Femur (tissue), 1 donor: ENCODE measurements around the gene KRTAP5-3.

Source experiments
- DNase-seq: peaks from one replicate; pipeline ENCODE4 v3.0.0-alpha.2; 2017

The KRTAP5-3 gene

GRCh38 chr11:1563149-1563638, 45.1 kb downstream of the KRTAP5-3 start:
- DNase-seq, result no peak

DNA sequence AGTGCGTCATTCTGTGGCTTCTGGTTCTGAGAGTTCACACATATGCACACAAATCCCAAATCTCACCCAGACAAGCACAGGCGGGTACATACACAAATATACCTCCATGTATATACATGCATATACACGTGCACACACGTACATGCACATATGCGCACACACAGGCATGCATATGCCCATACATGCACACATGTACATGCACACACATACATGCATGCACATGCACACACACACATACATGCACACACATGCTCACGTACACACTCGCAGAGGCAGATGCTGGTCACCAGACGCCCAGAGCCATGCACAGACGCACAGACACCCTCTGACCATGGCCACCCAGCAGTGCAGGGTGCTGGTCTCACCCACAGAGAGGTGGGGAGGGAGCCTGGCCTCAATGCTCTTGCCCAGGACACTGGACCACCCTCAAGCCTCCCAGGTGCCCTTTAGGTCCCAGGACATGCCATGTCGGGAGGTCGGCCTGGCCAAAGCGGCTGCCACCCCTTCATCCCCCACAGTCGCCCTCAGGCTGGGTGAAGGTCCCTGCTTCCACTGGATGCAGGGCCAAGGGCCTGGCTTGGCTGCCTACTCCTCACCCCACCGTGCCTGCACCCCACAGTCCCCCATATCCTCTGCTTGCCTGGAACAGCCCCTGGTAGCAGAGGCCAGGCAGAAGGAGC, 45.7 kb downstream of the KRTAP5-3 start:
- DNase-seq, result no peak

DNA sequence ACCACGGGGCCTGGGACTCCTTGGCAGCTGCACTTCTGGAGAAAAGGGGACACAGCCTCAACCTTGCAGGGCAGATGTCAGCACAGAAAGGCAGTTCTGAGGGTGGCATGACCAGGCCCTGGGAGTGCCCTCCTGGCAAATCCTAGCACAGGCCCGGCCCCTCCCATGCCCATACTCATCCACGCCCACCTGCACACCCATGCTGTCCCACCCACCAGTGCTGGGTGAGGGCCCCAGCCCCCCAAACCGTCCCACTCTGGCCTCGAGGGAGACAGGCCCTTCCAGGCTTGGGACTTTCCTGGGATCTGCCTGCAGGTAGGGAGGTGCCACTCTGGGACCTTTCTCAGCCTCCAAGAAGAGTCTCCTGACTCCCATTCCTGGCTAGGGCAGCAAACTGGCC, 46.3 kb downstream of the KRTAP5-3 start:
- DNase-seq, result no peak

- DNase-seq, result no peak
Observed at GRCh38 chr11:1561266-1561665, 47.0 kb downstream of the KRTAP5-3 start.

GRCh38 chr11:1560649-1561251, 47.5 kb downstream of the KRTAP5-3 start:
- no peak for DNase-seq

DNA sequence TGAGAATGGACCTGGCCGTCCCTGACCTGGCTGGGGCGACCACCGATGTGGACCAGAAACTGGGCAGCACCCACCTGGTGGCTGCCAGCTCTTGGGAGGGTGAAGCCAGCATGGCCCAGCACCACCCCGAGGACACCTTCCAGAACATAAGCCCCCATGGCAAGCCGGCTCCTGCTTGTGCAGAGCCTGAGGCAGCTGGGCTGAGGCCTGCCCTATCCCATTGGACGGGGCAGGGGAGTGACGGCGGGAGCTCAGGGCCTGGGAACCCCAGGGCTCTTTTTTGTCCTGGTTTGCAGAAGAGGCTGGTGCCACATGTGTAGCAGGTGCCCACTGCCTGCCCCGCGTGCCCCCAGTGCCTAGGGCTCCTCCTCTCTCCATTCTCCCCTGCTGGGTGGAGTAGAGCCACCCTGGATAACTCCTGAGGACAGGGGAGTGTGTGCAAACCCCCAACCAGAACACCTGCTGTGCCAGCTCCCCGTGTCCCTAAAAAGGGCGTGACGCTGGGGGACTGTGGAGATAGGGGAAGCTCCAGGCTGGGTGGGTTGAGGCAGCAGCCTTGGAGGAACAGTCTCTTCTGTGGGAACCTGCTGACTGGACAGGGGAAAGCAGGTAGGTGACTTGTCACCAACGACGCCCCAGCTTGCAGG, 48.1 kb downstream of the KRTAP5-3 start:
- no peak for DNase-seq

DNA sequence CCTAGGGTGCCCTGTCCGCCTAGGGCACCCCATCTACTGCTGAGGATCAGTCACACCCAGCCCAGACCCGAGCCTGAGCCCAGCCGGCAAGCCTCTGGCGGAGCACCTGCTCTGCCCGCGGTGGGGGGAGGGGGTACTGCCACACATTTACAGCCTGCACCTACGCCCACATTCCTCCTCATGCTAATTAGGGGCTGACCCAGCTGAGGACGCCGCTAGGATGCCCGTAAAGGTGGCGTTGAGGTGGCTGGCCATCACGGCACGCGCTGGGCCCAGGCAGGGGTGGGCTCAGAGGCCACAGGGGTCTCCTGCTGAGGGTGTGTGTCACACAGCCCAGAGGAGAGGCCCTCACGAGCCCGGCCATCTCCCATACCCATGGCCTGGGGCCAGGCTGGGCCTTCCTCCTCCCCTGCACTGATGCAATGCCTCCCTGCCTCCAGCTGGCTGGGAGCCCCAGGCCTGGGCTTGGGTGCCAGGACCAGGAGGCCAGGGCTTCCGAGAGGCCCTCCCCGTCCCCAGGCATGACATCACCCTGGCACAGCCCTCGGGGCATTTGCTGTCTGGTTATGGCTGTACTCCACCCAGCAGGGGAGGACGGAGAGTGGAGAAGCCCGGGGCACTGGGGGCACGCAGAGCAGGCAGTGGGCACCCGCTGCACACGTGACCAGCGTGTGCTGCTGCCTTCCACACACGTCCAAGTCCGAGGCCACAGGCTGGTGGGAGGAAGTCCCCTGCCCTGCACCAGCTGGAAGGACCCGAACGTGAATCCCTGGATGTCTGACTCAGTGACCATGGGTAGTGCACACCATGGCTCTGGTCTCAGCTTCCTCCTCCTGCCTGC, 48.9 kb downstream of the KRTAP5-3 start:
- DNase-seq, result peak; percentile 89

- DNase-seq, result no peak
Observed at GRCh38 chr11:1558775-1559110, 49.5 kb downstream of the KRTAP5-3 start.

DNA sequence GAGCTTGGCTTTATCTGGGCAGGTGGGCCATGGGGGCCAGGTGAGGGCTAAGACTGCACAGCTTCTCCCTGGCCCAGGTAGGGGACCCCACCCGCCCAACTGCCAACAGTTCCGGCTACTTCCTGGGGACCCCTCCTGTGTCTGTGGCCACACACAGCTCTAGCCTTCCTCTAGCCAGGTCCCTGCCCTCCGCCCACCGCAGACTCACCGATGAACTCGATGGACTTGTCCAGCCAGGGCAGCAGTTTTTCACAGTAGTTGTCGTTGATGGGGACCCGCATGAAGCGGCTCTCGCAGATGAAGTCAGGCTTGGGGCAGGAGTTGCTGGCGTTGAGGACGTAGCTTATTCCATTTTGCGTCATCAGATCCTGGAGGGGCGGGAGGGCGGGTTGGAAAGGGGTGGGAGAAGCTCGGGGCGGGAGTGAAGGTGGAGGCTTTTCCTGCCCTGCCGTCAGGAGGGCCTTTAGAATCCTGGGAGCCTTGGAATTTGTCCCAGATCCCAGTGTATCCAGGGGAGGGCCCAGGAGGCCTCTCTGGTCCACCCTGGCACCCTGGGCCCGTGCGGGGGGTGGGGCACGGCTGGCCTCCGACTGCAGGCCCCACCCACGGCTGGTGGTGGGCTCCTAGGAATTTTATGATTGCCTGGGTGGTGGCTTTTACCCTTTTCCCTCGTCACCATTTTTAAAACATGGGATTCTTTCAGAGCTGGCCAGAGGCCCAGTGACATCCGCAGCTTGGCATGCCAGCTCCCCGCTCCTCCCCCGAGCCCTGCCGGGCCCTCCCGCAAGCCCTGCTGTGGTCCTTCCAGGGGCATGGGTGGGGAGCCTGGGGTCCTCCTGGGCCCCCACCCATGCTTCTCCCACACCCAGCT, 50.1 kb downstream of the KRTAP5-3 start:
- DNase-seq, result peak; percentile 74
